Endothelial cell of coronary artery (primary cell): ENCODE data around the gene RFX2. TPM values are rescaled to one million over a fixed set of nuclear protein-coding genes. Genes with fewer than 3 reads are reported as not detected.

ENCODE experiments used
- total RNA-seq: library from RNA; depleted of rRNA; stranded (reverse); fragments of >200 nt; gene quantifications from 2 replicates; pipeline ENCODE4 v1.2.3, GENCODE V29; 2014

The RFX2 gene
- total RNA-seq: 3.8 and 6.8 TPM in 2 replicates

DNA sequence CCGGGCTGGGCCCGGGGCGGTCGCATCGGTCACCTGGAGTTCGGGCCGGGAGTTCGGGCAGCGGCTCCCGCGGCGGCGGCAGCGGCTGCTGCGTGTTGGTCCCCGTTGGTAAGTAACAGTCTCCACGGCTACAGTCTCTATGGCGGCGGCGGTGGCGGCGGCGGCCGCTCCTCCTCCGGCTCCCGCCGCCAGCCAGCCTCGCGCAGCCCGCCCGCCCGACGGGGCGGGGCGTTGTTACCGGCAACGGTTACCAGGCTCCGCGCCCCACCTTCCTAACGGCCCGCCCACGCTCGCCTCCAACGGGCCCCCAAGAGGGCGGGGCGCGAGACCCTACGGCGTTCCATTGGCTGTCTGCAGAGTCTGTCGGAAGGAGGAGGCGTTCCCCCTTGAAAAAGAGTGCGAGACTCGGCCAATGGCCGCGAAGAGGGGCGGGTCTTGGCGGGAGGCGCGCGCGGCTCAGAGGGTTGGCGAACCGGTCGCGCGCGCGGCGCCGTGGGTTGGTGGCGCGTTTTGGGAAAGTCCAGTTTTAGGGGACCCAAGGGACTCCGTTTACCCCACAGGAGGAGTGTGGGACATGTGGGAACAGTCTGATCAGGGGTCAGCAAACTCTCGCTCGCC is at the start of gene RFX2:
TSS of gene RFX2 (minus strand) at position 141 of the 618 bp plus-strand sequence. CDS start 63,004 bp downstream, outside the sequence.

DNA sequence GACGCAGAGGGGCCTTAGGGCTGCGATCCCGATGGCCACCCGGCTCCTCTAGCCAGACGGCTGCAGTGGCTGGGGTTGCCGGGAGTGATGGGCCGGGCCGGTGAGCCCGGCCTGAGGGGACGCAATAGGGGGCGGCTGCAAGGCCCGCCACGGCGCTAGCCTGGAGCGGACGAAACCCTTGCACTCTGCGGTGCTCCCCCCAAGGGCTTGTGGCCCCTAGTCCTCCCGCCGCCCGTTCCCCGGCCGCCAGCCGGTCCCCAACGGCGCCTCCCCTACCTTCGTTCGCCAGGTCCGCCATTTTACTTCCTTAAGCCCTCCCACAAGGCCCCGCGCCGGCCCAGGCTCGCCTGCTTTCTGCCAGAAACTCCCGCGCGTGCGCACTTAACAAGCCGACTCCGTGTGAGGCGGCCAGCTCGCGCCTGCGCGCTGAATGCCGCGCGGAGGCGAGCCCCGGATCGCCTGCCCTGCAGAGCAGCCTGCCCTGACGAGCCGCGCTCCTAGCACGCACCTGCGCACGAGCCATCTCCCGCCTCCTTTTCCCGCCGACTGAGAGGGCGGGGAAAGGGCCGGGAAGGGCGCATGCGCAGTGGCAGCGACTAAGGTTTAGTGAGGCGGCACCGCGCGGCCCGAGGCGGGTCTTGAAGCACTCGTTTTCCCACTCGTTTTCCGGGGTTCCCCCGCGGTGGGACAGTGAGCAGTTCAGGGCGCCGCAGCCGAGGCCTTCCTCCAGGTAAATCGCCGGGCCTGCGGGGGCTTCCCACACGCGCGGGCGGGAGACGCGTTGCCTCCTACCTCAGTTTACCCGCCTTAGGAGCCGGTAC is 132.3 kb downstream of the RFX2 start, which contains the start of gene RANBP3:
TSS of gene RANBP3 (minus strand) at position 356 of the 821 bp plus-strand sequence. CDS start at position 298, 58 bp downstream.

Other genes with a start within 250 kb of the RFX2 start
- gene FUT5, start 240.0 kb downstream of the RFX2 start, total RNA-seq: not detected in 2 replicates
- 235 and 266 TPM in 2 replicates for gene NDUFA11, start 206.7 kb downstream of the RFX2 start, total RNA-seq
- 3.2 and 4.8 TPM in 2 replicates for gene VMAC, start 205.6 kb downstream of the RFX2 start, total RNA-seq
- 1.3 and 3.5 TPM in 2 replicates for gene CAPS, start 196.2 kb downstream of the RFX2 start, total RNA-seq
- 34.7 and 38.7 TPM in 2 replicates for gene RANBP3, start 132.4 kb downstream of the RFX2 start, total RNA-seq
- not detected in 2 replicates for gene ACSBG2, start 25.2 kb upstream of the RFX2 start, total RNA-seq
- 4.6 and 7.4 TPM in 2 replicates for gene MLLT1, start 169.5 kb upstream of the RFX2 start, total RNA-seq
- gene ACER1, start 223.1 kb upstream of the RFX2 start, total RNA-seq: not detected in 2 replicates